H4 (cell line): Measurements from ENCODE around the gene PTPRT. TPM values are rescaled to one million over a fixed set of nuclear protein-coding genes. Genes with fewer than 3 reads are reported as not detected.

Experiments
- DNase-seq: peaks from one replicate; pipeline ENCODE4 v3.0.0-alpha.2; 2015; ENCODE audit warnings: low spot score
- total RNA-seq: library from RNA; depleted of rRNA; stranded (reverse); fragments of >200 nt; shearing (Covaris generic); gene quantifications from 2 replicates; pipeline ENCODE4 v1.2.3, GENCODE V29; 2014

PTPRT gene
- total RNA-seq, 1 experiment from 2014 or later = not detected

GRCh38 chr20:42051921-42052320, 1137.8 kb downstream of the PTPRT start:
- no peak for DNase-seq

DNA sequence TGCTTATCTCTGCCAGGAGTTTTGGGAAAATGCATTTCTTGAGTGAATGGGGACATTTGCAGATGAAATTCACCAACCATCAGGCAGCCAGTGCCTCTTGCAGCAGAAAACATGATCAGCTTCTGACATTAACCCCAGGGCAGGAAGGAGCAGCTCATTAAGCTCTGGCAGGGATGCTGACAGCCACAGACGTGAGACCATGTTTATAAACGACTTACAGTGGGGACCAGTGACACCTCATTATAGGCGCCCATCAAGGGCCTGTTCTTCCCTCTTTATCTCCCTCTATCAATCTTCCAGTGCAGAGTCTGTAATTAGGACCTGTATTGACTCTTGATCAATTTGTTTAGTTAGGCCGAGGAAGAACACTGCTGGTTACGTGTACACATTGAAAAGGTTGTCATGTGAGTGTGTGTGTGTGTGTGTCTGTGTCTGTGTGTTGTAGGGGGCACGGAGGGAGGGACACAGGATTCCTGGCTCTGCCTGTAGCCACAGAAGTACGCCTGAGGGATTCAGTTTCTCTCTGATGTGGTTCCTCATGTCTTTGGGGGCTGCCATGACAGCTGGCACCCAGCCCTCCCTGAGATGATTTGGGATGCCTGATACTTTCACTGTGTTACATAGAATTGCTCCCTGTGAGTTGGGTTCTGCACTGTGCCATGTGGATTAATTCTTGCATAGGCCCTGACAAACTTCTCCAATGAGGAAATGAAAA, 1143.2 kb downstream of the PTPRT start:
- DNase-seq = no peak

DNA sequence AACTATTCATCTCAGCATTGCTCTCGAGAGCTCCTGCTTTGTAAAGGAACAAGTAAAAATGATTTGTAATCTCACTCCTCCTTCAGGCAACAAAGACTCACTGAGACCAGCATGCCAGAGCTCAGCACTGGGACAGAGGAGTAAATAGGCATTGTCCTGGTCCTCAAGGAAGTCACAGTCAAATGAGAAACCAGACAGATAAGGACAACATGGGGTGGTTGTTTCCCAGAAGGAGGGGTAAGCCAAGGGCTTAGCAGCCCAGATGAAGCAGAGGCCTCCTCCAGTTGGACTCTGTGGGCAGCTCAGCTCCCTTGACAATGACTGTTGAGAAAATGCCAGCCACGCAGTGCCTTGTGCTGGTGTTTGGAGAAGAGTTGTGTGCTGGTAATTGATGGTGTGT, 1145.8 kb downstream of the PTPRT start:
- no peak for DNase-seq

- DNase-seq = no peak
Measured at GRCh38 chr20:42041000-42041565, 1148.6 kb downstream of the PTPRT start.

- DNase-seq = no peak
Measured at GRCh38 chr20:42027746-42028268, 1161.9 kb downstream of the PTPRT start.

DNA sequence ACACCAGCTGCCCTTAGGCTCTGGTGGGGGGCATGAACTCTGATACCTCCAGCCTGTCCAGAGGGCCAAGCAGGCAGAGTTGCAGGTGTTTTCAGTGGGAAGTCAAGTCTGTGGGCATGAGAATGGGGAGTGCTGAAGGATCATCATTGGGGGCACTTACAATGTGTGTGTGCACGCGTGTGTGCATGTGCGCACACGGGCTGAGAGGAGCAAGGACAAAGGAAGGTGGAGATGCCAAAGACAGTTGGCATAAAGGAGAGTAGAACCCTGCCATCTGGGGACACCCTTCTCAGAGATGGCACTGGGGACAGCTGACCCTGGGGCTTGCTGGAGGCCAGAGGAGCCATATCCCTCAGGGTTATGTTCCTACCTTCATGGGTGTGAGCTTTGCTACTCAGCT, 1163.1 kb downstream of the PTPRT start:
- DNase-seq = no peak

GRCh38 chr20:42024653-42025052, 1165.1 kb downstream of the PTPRT start:
- no peak for DNase-seq
